ENCODE data around the gene PAOX.

The PAOX gene

GRCh38 chr10:133355266-133355665, 23.8 kb upstream of the PAOX start:
- no peak for TF ChIP-seq CTCF (IDR thresholded peaks at IDR 0.05; ENCODE audit: insufficient read depth, low read depth, low read length, missing control alignments)
- no peak overlapping the region for H3K4me3 ChIP-seq (ENCODE audit: low read depth, low read length)

DNA sequence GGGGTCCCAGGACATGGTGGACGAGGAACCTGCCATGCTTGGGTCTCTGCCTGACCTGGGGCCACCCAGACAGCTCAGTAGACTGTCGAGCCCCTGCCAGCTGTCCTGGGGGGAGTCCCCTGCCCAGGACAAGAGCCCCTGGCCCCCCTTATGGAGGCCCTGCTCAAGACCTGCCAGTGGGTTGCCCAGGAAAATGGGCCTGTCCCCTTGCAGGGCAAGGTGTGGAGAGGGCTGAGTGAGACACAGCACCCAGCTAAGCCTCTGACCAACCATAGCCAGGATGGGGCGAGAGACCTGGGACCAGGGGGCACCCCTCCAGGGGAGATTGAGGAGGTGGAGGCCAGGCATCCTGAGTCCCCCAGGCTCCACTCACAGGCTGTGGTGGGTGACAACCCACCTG, 23.1 kb upstream of the PAOX start:
- DNase-seq (ENCODE audit: low read depth) = no peak
- no peak overlapping the region for H3K4me3 ChIP-seq (ENCODE audit: low read depth, low read length)
- TF ChIP-seq CTCF (IDR thresholded peaks at IDR 0.05; ENCODE audit: insufficient read depth, low read depth, low read length, missing control alignments) = no peak

More at GRCh38 chr10:133355266-133355665, 23.8 kb upstream of the PAOX start:
- DNase-seq (ENCODE audit: low read depth) = no peak

- TF ChIP-seq CTCF (IDR thresholded peaks at IDR 0.05; ENCODE audit: insufficient read depth, low read depth, low read length, missing control alignments) = no peak
- peak overlapping the region; percentile 74 for H3K4me3 ChIP-seq (ENCODE audit: low read depth, low read length)
- DNase-seq (ENCODE audit: low read depth) = no peak
Observed at GRCh38 chr10:133356549-133357284, 22.3 kb upstream of the PAOX start.

- no peak for TF ChIP-seq CTCF (IDR thresholded peaks at IDR 0.05; ENCODE audit: insufficient read depth, low read depth, low read length, missing control alignments)
- peak within 1 kb of the TSS; percentile 74 for H3K4me3 ChIP-seq (ENCODE audit: low read depth, low read length)
- DNase-seq (ENCODE audit: low read depth) = peak; percentile 84
Observed at GRCh38 chr10:133357285-133358161, 21.5 kb upstream of the PAOX start, which contains the start of gene FUOM. TSS of gene FUOM (minus strand) at chr10:133358019. CDS start at chr10:133358007, 12 bp downstream.

- no peak for TF ChIP-seq CTCF (IDR thresholded peaks at IDR 0.05; ENCODE audit: insufficient read depth, low read depth, low read length, missing control alignments)
- H3K4me3 ChIP-seq (ENCODE audit: low read depth, low read length) = no peak overlapping the region
- no peak for DNase-seq (ENCODE audit: low read depth)
Observed at GRCh38 chr10:133358162-133358924, 20.7 kb upstream of the PAOX start.

- H3K4me3 ChIP-seq (ENCODE audit: low read depth, low read length) = no peak overlapping the region
- DNase-seq (ENCODE audit: low read depth) = no peak
- no peak for TF ChIP-seq CTCF (IDR thresholded peaks at IDR 0.05; ENCODE audit: insufficient read depth, low read depth, low read length, missing control alignments)
Observed at GRCh38 chr10:133358925-133359310, 20.1 kb upstream of the PAOX start.
